Adipocyte (in vitro differentiated cells): ENCODE data around the gene UBTD2.
"Not testable (repeated sequence)": the region's sequence is repeated elsewhere in the genome, so short reads cannot be mapped to it uniquely, and the experiment has no call there.

ENCODE experiments used
- DNase-seq: peaks from one replicate; pipeline ENCODE4 v3.0.0-alpha.2; 2015; ENCODE audit warnings: low read depth
- H3K27me3 ChIP-seq: replicated peaks from 2 replicates; pipeline ENCODE4 v1.7.0; 2013; ENCODE audit warnings: mild to moderate bottlenecking, low read length, moderate library complexity; ENCODE audit not compliant: control insufficient read depth, insufficient read depth
- H3K36me3 ChIP-seq: 2 replicates; pipeline ENCODE4 v1.7.0; 2013; ENCODE audit warnings: low read length, mild to moderate bottlenecking, moderate library complexity; ENCODE audit not compliant: control insufficient read depth, insufficient read depth, severe bottlenecking
- H3K4me1 ChIP-seq: 2 replicates; pipeline ENCODE4 v1.7.0; 2013; ENCODE audit warnings: mild to moderate bottlenecking, low read length, moderate library complexity; ENCODE audit not compliant: control insufficient read depth, insufficient read depth
- H3K4me3 ChIP-seq: 2 replicates; pipeline ENCODE4 v1.7.0; 2013; ENCODE audit warnings: mild to moderate bottlenecking, low read length, moderate library complexity
- H3K9ac ChIP-seq: 2 replicates; pipeline ENCODE4 v1.7.0; 2013; ENCODE audit warnings: mild to moderate bottlenecking, low read length, moderate library complexity
- H3K9me3 ChIP-seq: 2 replicates; pipeline ENCODE4 v1.7.0; 2013; ENCODE audit warnings: mild to moderate bottlenecking, low read length, moderate library complexity; ENCODE audit not compliant: control insufficient read depth

The UBTD2 gene, protein sequence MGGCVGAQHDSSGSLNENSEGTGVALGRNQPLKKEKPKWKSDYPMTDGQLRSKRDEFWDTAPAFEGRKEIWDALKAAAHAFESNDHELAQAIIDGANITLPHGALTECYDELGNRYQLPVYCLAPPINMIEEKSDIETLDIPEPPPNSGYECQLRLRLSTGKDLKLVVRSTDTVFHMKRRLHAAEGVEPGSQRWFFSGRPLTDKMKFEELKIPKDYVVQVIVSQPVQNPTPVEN

DNA sequence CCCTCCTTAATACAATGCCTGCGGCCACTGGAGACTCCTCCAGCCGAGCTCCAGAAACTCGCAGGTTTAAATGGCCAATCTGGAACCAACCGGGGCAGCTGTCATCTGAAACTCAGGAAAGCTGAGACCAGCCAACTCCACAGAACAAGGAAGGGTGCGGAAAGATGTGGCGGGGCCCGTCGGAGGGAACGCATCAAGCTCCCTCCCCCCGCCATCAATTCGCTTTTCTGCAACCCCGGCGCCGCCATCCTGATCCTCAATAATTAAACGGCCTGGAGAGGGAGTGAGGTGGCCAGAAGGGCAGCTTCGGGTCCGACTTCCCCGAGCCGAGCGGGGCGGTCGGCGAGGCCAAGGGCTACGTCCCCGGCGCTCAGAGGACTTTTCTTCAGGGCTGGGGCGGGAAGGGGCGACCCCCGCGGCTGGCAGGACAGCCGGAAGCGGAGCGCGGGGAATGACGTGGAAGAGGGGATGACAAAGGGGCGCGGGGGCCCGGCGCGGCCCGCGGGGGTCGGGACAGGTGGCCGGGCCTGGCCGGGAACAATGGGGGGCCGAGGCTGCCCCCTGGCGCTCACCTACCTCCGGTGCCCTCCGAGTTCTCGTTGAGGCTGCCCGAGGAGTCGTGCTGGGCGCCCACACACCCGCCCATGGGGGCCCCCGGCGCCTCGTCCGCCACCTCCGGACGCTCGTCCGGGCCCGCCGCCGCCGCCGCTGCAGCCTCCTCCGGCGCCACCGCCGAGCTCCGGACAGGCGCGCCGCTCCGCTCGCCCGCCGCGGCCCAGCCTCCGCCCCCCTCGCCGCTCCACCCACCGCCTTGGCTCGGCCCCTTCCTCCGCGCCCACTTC is at the start of gene UBTD2:
Gene UBTD2 (minus strand): TSS at position 745 of the 842 bp plus-strand sequence. CDS start 99 bp downstream, at position 646.
- no peaks in the 10 kb centered on the region for H3K27me3 ChIP-seq
- peak within 1 kb of the TSS; percentile 88 for H3K4me3 ChIP-seq
- H3K36me3 ChIP-seq, result no peaks in the 10 kb centered on the region
- DNase-seq, result peak; percentile 88
- H3K4me1 ChIP-seq, result peaks cover 33% of the 10 kb centered on the region
- H3K9ac ChIP-seq, result peak within 1 kb of the TSS; percentile 95
- H3K9me3 ChIP-seq, result no peaks in the 10 kb centered on the region

DNA sequence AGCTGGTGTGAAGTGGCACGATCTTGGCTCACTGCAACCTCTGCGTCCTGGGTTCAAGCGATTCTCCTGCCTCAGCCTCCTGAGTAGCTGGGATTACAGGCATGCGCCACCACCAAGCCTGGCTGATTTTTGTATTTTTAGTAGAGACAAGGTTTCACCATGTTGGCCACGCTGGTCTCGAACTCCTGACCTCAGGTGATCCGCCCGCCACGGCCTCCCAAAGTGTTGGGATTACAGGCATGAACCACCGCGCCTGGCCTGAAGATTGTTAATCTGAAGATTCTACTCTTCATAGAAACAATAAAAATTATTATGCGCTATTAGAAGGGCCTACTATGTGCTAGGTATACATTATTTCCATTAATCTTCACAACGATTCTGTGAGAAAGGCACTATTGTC is 43.3 kb upstream of the UBTD2 start:
- H3K36me3 ChIP-seq, DNase-seq, H3K9me3 ChIP-seq, H3K27me3 ChIP-seq, H3K4me1 ChIP-seq, H3K4me3 ChIP-seq, H3K9ac ChIP-seq: not testable (repeated sequence)

DNA sequence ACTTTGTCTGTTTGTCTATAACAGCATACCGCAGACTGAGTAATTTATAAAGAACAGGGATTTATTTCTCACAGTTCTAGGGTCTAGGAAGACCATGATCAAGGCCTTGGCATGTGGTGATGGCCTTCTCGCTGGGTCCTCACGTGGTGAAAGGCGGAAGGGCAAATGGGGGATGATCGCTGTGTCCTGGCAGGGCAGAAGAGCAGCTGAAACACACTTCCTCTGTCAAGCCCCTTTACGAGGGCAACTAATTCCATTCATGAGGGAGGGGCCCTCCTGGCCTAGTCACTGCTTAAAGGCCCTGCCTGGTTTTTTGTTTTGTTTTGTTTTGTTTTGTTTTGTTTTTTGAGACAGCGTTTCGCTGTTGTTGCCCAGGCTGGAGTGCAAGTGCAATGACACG is 41.9 kb upstream of the UBTD2 start:
- Histone ChIP-seq H3K4me3 (no peak overlapping the region), H3K27me3 (no peaks in the 10 kb centered on the region), H3K36me3 (no peaks in the 10 kb centered on the region), H3K4me1 (peaks cover 11% of the 10 kb centered on the region), H3K9me3 (no peaks in the 10 kb centered on the region), H3K9ac (no peak overlapping the region)
- no peak for DNase-seq

DNA sequence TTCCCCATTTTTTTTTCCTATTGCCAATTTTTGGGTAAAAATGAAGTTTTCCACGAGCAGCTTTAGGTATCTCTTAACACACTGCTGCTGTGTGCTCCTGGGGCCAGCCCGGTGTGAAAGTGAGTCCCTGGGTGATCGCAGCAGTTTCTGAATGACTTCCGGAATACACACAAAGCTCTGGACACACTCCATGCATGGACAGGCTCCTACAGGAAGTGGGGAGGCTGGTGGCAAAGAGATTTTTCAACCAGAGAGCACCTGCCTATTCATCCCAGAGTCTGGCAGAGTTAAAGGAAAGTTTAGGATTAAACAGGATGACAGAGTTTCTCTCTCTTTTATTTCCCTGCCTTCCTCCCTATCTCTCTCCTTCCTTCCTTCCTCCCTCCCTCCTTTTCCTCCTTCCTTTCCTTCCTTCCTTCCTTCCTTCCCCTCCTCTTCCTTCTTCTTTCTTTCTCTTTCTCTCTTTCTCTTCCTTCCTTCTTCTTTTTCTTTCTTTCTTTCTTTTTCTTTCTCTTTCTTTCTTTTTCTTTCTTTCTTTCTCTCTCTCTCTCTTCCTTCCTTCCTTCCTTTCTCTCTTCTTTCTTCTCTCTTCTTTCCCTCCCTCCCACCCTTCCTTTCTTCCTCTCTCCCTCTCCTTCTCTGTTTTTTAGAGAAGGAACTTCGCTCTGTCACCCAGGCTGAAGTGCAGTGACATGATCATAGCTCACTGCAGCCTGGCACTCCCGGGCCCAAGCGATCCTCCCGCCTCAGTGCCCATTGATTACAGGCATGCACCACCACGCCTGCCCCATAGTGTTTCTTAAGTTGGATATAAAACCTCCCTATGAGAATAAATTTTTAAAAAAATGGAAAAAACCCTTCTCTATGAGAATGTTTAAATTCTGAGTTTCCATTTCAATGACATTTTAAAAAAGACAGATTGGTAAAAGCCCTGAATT is 38.7 kb upstream of the UBTD2 start:
- Histone ChIP-seq H3K4me3 (no peak overlapping the region), H3K4me1 (peaks cover 26% of the 10 kb centered on the region), H3K27me3 (no peaks in the 10 kb centered on the region), H3K9me3 (no peaks in the 10 kb centered on the region), H3K9ac (no peak overlapping the region), H3K36me3 (no peaks in the 10 kb centered on the region)
- no peak for DNase-seq

DNA sequence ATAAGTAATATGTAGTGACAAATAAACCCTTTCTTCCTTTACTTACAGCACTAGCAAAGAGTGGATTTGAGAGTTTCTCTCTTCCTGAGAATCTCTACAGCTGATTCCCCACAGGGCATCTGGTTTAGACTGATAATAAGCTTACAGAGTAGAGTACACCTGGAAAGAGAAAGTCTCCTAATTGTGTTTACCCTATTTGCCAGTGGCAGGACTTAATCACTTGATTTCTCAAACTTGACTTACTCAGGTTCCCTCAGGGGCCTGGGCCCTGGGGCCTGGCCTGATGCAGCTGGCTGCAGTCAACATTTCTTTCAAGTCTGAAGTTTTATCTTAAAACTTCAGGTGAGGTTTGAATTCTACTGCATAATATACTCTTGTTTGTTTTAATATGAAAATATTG is 38.0 kb upstream of the UBTD2 start:
- H3K4me3 ChIP-seq, result no peak overlapping the region
- no peak overlapping the region for H3K9ac ChIP-seq
- H3K9me3 ChIP-seq, result no peaks in the 10 kb centered on the region
- no peaks in the 10 kb centered on the region for H3K36me3 ChIP-seq
- H3K27me3 ChIP-seq, result no peaks in the 10 kb centered on the region
- peaks cover 26% of the 10 kb centered on the region for H3K4me1 ChIP-seq
- no peak for DNase-seq

DNA sequence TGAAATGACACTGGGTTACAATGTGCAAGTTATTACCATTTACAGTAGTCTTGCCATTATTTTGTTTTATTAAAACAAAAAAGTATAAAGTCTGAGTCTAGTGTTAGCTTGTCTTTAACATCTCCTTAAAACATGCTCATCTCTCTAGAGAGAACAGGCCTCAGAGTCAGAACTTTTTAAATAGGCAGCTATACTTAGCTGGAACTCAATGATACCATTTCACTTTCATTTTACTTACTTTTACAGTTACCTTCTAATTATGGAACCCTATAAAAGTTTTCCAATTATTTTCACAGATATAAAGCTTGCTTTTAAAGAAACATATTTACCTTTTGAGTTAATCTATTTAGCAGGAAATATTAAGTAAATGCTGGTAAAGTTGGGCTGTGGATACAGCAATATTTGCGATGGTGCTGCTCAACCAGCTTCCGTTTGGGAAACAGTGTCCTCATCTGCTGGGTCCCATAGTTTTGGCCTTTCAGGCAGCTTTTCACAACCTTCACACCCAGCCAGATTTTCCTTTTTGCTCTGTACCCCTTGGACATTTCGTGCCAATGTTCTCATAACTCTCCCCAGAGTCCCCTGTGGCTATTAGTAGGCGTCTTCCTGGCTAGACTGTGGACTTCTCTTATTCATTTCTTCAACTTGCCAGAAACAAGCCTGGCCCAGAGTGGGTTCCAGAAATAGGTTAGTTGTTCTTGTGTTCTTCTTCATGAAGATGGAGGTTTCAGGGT is 36.3 kb upstream of the UBTD2 start:
- no peaks in the 10 kb centered on the region for H3K9me3 ChIP-seq
- no peak for DNase-seq
- peaks cover 30% of the 10 kb centered on the region for H3K4me1 ChIP-seq
- H3K27me3 ChIP-seq, result no peaks in the 10 kb centered on the region
- H3K4me3 ChIP-seq, result peak overlapping the region; percentile 46
- no peaks in the 10 kb centered on the region for H3K36me3 ChIP-seq
- peak overlapping the region; percentile 46 for H3K9ac ChIP-seq

DNA sequence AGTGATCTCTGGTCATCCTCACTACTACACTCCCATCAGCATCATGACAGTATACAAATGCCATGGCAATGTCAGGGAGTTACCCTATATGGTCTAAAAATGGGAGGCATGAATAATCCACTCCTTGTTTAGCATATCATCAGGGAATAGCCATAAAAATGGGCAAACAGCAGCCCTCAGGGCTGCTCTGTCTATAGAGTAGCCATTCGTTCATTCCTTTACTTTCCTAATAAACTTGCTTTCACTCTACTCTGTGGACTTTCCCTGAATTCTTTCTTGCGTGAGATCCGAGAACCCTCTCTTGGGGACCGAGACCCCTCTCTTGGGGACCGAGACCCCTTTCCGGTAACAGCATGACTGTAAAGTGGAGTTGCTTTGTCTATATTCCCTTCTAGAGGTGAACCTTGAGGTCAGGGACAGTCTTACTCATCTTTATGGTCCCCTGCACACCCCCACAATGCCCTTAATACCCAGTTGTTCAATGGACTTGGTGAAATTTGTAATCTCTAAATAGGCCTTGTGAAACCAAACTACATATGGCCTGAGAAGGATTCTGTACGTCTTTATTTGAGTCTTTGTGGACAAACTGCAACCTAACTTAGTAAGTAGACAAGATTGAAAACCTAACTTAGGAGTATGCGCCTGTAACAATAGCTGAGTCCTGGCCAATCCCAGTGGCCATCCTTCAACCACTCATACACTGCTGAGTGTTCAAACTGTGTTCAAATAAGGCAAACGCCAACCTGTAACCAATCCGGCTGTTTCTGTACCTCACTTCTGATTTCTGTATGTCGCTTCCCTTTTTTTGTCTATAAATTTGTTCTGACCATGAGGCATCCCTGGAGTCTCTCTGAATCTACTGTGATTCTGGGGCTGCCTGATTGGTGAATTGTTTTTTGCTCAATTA is 32.3 kb upstream of the UBTD2 start:
- DNase-seq, result no peak
- Histone ChIP-seq H3K9me3 (no peaks in the 10 kb centered on the region), H3K9ac (no peak overlapping the region), H3K27me3 (no peaks in the 10 kb centered on the region), H3K4me3 (no peak overlapping the region), H3K4me1 (peaks cover 26% of the 10 kb centered on the region), H3K36me3 (no peaks in the 10 kb centered on the region)

DNA sequence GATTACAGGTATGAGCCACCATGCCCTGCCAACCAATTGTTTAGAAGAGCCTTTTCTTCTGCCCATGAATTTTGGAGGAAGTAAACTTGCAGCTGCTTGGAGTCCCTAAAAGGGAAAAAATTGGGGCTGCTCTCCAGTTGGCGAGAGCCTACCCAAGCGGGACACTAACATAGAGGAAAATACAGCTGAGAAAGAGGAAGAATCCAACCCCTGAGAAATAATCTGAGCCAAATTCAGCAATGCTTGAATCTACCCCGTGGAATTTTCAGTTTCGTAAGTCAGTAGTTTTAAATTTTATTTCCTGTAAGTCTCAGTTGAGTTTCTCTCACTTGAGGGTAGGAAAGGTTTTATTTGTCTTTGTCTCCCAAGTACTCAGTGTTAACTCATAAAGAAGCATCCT is 30.4 kb upstream of the UBTD2 start:
- Histone ChIP-seq H3K4me1 (peaks cover 7% of the 10 kb centered on the region), H3K9ac (no peak overlapping the region), H3K36me3 (no peaks in the 10 kb centered on the region), H3K9me3 (no peaks in the 10 kb centered on the region), H3K27me3 (no peaks in the 10 kb centered on the region), H3K4me3 (no peak overlapping the region)
- DNase-seq, result no peak

DNA sequence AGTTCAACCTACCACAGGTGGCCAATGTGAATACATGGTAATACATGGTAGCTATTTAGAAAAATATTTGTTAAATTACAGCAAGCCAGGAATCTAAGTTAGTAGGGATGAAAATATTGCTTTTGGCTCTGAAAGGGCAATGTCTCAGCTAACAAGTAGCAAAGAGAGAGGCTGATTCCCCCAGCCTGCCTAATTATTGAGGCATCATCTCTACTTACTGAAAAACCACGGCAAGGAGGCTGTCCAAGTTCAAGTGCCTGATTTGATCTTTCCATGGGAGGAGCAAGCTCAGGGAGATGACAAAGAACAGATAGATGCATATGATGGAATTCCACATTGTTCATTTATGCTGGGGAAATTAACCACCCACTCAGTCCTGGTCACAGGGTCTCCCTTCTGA is 28.7 kb upstream of the UBTD2 start:
- DNase-seq, result no peak
- Histone ChIP-seq H3K4me1 (peaks cover 11% of the 10 kb centered on the region), H3K9ac (no peak overlapping the region), H3K36me3 (no peaks in the 10 kb centered on the region), H3K27me3 (no peaks in the 10 kb centered on the region), H3K4me3 (no peak overlapping the region), H3K9me3 (no peaks in the 10 kb centered on the region)

DNA sequence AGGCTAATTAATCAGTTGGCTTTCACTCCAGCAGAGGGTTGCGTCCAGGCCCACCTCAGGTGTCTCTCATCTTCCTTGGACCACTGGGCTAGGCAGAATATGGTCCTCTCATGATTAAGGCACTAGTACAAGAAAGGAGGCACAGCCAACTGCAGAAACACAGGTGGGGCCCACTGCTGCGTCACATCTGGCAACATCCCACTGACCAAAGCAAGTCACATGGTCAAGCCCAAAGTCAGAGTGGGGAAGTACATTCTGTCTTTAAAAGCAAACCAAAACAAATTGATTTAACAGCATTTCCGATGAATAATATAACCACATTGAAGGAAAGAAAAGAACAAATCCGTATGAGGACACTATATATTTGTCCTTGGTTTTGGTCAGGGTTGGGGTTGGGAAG is 28.0 kb upstream of the UBTD2 start:
- Histone ChIP-seq H3K36me3 (no peaks in the 10 kb centered on the region), H3K9me3 (no peaks in the 10 kb centered on the region), H3K4me3 (no peak overlapping the region), H3K4me1 (peaks cover 11% of the 10 kb centered on the region), H3K27me3 (no peaks in the 10 kb centered on the region), H3K9ac (no peak overlapping the region)
- DNase-seq, result no peak
